ENCODE measurements around the gene SMIM13.

SMIM13 gene

GRCh38 chr6:11183761-11184362 lies 90.2 kb downstream of the SMIM13 start:
- Histone ChIP-seq H3F3A (ENCODE audit: control insufficient read depth, insufficient read depth) (no peaks in the 10 kb centered on the region), H3K9me3 (ENCODE audit: control insufficient read depth, insufficient read depth, low read length) (no peaks in the 10 kb centered on the region), H3K27me3 (ENCODE audit: control insufficient read depth, low read length) (no peaks in the 10 kb centered on the region), H3K36me3 (ENCODE audit: control insufficient read depth, low read length) (peaks cover 10% of the 10 kb centered on the region; the same call in 1 of the 2 replicates), H3K79me2 (ENCODE audit: control insufficient read depth, low read length) (no peaks in the 10 kb centered on the region), H3K4me2 (ENCODE audit: low read length) (no peak overlapping the region), H3K4me3 (ENCODE audit: low read length) (no peak overlapping the region), H4K20me1 (ENCODE audit: control insufficient read depth, insufficient read depth, low read depth, low read length) (no peaks in the 10 kb centered on the region), H3K9me2 (replicated peaks; ENCODE audit: control insufficient read depth, low read length) (no peaks in the 10 kb centered on the region), H3K4me1 (ENCODE audit: control insufficient read depth, low read length) (no peaks in the 10 kb centered on the region), H3K27ac (ENCODE audit: low read depth, low read length) (no peak overlapping the region)
- no peak for TF ChIP-seq CTCF (IDR thresholded peaks at IDR 0.05; ENCODE audit: low read depth, low read length, poor library complexity, severe bottlenecking)
- no peak for TF ChIP-seq EZH2phosphoT487 (IDR thresholded peaks at IDR 0.05; ENCODE audit: borderline replicate concordance, low read length)

- Histone ChIP-seq H3K79me2 (ENCODE audit: control insufficient read depth, low read length) (no peaks in the 10 kb centered on the region), H3K4me3 (ENCODE audit: low read length) (no peak overlapping the region), H3K4me1 (ENCODE audit: control insufficient read depth, low read length) (no peaks in the 10 kb centered on the region), H3K36me3 (ENCODE audit: control insufficient read depth, low read length) (peaks cover 10% of the 10 kb centered on the region; the same call in 1 of the 2 replicates), H3K27me3 (ENCODE audit: control insufficient read depth, low read length) (no peaks in the 10 kb centered on the region), H3F3A (ENCODE audit: control insufficient read depth, insufficient read depth) (no peaks in the 10 kb centered on the region), H4K20me1 (ENCODE audit: control insufficient read depth, insufficient read depth, low read depth, low read length) (no peaks in the 10 kb centered on the region), H3K4me2 (ENCODE audit: low read length) (no peak overlapping the region), H3K27ac (ENCODE audit: low read depth, low read length) (no peak overlapping the region), H3K9me3 (ENCODE audit: control insufficient read depth, insufficient read depth, low read length) (no peaks in the 10 kb centered on the region), H3K9me2 (replicated peaks; ENCODE audit: control insufficient read depth, low read length) (no peaks in the 10 kb centered on the region)
- TF ChIP-seq CTCF (IDR thresholded peaks at IDR 0.05; ENCODE audit: low read depth, low read length, poor library complexity, severe bottlenecking) (no peak), EZH2phosphoT487 (IDR thresholded peaks at IDR 0.05; ENCODE audit: borderline replicate concordance, low read length) (no peak)
Observed at GRCh38 chr6:11185204-11185842, 91.7 kb downstream of the SMIM13 start.

- H3K36me3 ChIP-seq (ENCODE audit: control insufficient read depth, low read length): peaks cover 10% of the 10 kb centered on the region; the same call in 1 of the 2 replicates
- TF ChIP-seq EZH2phosphoT487 (IDR thresholded peaks at IDR 0.05; ENCODE audit: borderline replicate concordance, low read length): no peak
- no peak for TF ChIP-seq CTCF (IDR thresholded peaks at IDR 0.05; ENCODE audit: low read depth, low read length, poor library complexity, severe bottlenecking)
- no peaks in the 10 kb centered on the region for H4K20me1 ChIP-seq (ENCODE audit: control insufficient read depth, insufficient read depth, low read depth, low read length)
- H3K79me2 ChIP-seq (ENCODE audit: control insufficient read depth, low read length): no peaks in the 10 kb centered on the region
- no peak overlapping the region for H3K4me2 ChIP-seq (ENCODE audit: low read length)
- H3K4me1 ChIP-seq (ENCODE audit: control insufficient read depth, low read length): no peaks in the 10 kb centered on the region
- no peak overlapping the region for H3K27ac ChIP-seq (ENCODE audit: low read depth, low read length)
- no peaks in the 10 kb centered on the region for H3F3A ChIP-seq (ENCODE audit: control insufficient read depth, insufficient read depth)
- H3K27me3 ChIP-seq (ENCODE audit: control insufficient read depth, low read length): no peaks in the 10 kb centered on the region
- H3K9me2 ChIP-seq (replicated peaks; ENCODE audit: control insufficient read depth, low read length): no peaks in the 10 kb centered on the region
- H3K4me3 ChIP-seq (ENCODE audit: low read length): no peak overlapping the region
- no peaks in the 10 kb centered on the region for H3K9me3 ChIP-seq (ENCODE audit: control insufficient read depth, insufficient read depth, low read length)
Observed at GRCh38 chr6:11187301-11187700, 93.7 kb downstream of the SMIM13 start.

Measured in DOHH2 (cell line).